Measurements from ENCODE around the gene S100B. TPM values are rescaled to one million over a fixed set of nuclear protein-coding genes. Genes with fewer than 3 reads are reported as not detected.
A peak's percentile ranks its signal among the peaks of the same experiment; 100 is the strongest.

S100B gene
- total and polyA plus RNA-seq, 9 of the 15 experiments (the other 6 are each of a cell fraction or from before 2014, with no cell fraction given), result not detected

- TF ChIP-seq GATAD2B (IDR thresholded peaks at IDR 0.05; ENCODE audit: borderline replicate concordance) (no peak), ZNF232 (CRISPR knock-in tag; IDR thresholded peaks at IDR 0.05) (no peak), E2F6 (IDR thresholded peaks at IDR 0.05; ENCODE audit: borderline replicate concordance in 1 of 2, extremely low read depth in 1 of 2, insufficient read depth in 1 of 2, insufficient read length in 1 of 2, low read depth in 1 of 2, low read length in 1 of 2, poor library complexity in 1 of 2, severe bottlenecking in 1 of 2) (peak; percentile 74 to 94), ZNF197 (CRISPR knock-in tag; IDR thresholded peaks at IDR 0.05; ENCODE audit: low read depth) (no peak), CHD4 (IDR thresholded peaks at IDR 0.05; ENCODE audit: insufficient read depth, insufficient replicate concordance, low read depth, low read length, poor library complexity, severe bottlenecking) (no peak), SRSF7 (optimal IDR thresholded peaks at IDR 0.05; ENCODE audit: low read depth, low read length) (no peak), MED1 (CRISPR knock-in tag; IDR thresholded peaks at IDR 0.05; ENCODE audit: borderline replicate concordance) (no peak), ZSCAN32 (CRISPR knock-in tag; IDR thresholded peaks at IDR 0.05) (0 out of 2 replicates have a peak, but pooled peaks have one; percentile 40), ZNF174 (CRISPR knock-in tag; IDR thresholded peaks at IDR 0.05) (no peak), CHAMP1 (IDR thresholded peaks at IDR 0.05) (no peak), SNIP1 (IDR thresholded peaks at IDR 0.05; ENCODE audit: low read depth) (no peak), ZNF239 (CRISPR knock-in tag; IDR thresholded peaks at IDR 0.05) (no peak), ESRRB (CRISPR knock-in tag; IDR thresholded peaks at IDR 0.05; ENCODE audit: borderline replicate concordance) (no peak; the same call in 1 of the 2 replicates), DEAF1 (CRISPR knock-in tag; IDR thresholded peaks at IDR 0.05) (no peak), CCNT2 (IDR thresholded peaks at IDR 0.05; ENCODE audit: borderline replicate concordance, extremely low read depth, insufficient read length, low read depth, low read length) (peak; percentile 76), RFX1 (IDR thresholded peaks at IDR 0.05) (no peak), PTBP1 (IDR thresholded peaks at IDR 0.05; ENCODE audit: low read depth, low read length) (no peak), MCM3 (IDR thresholded peaks at IDR 0.05) (no peak)
Measured at GRCh38 chr21:46635324-46636180, 30.7 kb upstream of the S100B start, which contains the start of gene PRMT2 (continued).

Measured in K562 (cell line).